Measurements from ENCODE around the gene SNURF.
"Not testable (repeated sequence)": the region's sequence is repeated elsewhere in the genome, so short reads cannot be mapped to it uniquely, and the experiment has no call there.

Gene SNURF

DNA sequence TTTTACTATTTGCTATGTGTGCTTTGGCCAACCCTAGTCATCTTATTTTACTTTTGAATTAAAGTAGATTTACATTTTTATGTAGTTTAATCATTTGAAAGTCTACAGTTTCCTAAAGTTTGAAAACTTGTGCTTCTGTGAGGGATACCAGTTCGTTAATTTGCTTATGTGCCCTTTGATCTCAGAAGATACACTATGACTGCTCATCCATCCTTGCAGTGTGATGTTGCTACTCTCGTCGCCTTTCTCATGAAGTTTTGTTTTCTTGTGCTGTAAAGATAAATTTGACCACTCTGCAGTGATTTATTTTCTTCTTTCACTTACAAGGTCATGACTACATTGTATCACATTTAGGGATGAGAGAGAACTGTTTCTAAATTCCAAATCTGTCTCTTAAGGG is 16.3 kb downstream of the SNURF start:
- no peak for DNase-seq (ENCODE audit: low read depth in 3 of 3)

GRCh38 chr15:24971772-24972171 is 17.0 kb downstream of the SNURF start:
- no peak for DNase-seq (ENCODE audit: low read depth in 3 of 3)

DNA sequence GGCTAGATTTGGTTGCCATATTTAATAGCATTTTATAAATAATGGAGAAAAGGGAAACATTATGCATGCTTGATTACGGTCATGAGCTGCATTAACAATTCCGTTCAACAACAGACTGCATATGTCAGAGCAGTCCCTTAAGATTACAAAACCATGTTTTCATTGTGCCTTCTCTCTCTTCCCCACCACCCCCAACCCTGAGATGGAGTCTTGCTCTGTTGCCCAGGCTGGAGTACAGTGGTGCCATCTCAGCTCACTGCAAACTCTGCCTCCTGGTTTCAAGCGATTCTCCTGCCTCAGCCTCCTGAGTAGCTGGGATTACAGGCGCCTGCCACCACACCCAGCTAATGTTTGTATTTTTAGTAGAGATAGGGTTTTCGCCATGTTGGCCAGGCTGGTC is 17.9 kb downstream of the SNURF start:
- DNase-seq (ENCODE audit: low read depth in 3 of 3) = not testable (repeated sequence)

DNA sequence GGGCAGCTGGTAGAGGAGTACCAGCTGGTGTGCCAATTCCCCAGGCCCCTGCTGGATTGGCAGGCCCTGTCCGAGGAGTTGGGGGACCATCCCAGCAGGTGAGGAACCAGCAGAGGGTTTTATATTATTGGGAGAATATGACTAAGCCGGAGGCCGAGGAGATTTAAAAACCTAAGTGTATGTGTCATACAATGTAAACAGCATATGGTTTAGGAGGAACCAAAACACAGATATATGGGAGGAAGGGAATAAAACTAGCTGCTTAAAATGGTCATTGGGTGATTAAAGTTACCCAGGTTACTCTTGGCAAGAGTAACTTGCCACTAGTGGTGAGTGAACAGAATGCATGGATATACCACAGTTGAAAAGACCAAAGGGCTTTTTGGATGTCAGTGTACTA is 22.1 kb downstream of the SNURF start:
- DNase-seq (ENCODE audit: low read depth in 3 of 3) = no peak

DNA sequence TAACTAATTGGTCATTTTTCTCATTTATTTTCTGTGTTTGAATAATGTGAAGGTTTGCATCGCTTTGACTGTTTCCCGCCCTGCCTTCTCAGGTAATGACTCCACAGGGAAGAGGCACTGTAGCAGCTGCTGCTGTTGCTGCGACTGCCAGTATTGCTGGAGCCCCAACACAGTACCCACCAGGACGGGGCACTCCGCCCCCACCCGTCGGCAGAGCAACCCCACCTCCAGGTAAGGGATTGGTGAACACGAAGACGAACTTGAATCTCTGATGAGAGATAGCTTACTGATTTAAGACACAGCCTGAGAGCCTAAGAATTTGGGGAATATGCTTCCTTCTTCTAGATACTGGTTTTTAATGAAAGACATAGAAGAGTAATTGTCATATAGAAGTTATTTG is 22.9 kb downstream of the SNURF start:
- no peak for DNase-seq (ENCODE audit: low read depth in 3 of 3)

GRCh38 chr15:24985224-24985623 is 30.4 kb downstream of the SNURF start:
- DNase-seq (ENCODE audit: low read depth in 3 of 3) = no peak

GRCh38 chr15:24986653-24987052 is 31.9 kb downstream of the SNURF start:
- no peak for DNase-seq (ENCODE audit: low read depth in 3 of 3)

Data from stimulated activated CD4-positive, alpha-beta T cell treated with anti-CD3 and anti-CD28 coated beads, TNF-alpha, amount 100 ng/mL, for 48 hours (primary cell).